ENCODE results near the gene MYH11.
A peak's percentile ranks its signal among the peaks of the same experiment; 100 is the strongest.
"Not testable (repeated sequence)": the region's sequence is repeated elsewhere in the genome, so short reads cannot be mapped to it uniquely, and the experiment has no call there.

Gene MYH11

DNA sequence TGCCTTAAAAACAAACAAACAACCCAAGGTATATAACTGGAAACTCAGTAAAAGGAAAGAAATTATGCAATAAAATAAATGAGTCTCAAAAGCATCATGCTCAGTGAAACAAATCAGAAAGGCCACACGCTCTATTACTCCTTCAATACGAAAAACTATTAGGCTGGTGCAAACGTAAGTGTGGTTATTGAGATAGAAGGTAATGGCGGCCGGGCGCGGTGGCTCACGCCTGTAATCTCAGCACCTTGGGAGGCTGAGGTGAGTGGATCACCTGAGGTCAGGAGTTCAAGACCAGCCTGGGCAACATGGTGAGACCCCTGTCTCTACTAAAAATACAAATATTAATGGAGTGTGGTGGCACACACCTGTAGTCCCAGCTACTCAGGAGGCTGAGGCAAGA is 17.6 kb downstream of the MYH11 start:
- not testable (repeated sequence) for DNase-seq (ENCODE audit: low spot score)

DNA sequence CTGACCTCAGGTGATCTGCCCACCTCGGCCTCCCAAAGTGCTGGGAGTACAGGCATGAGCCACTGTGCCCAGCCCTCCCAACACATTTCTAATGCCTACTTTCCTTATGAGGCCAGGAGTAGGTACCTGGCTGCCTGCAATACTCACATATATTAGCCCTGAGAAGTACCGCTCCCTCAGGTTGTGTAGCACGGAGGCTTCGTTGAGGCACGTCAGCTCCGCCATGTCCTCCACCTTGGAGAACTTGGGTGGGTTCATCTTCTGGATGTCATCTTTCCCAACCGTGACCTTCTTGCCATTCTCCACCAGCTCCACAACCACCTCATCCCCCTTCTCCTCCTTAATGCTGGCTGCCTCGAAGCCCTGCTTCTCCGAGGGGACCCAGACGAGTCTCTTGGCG is 19.1 kb downstream of the MYH11 start:
- DNase-seq (ENCODE audit: low spot score), result no peak

DNA sequence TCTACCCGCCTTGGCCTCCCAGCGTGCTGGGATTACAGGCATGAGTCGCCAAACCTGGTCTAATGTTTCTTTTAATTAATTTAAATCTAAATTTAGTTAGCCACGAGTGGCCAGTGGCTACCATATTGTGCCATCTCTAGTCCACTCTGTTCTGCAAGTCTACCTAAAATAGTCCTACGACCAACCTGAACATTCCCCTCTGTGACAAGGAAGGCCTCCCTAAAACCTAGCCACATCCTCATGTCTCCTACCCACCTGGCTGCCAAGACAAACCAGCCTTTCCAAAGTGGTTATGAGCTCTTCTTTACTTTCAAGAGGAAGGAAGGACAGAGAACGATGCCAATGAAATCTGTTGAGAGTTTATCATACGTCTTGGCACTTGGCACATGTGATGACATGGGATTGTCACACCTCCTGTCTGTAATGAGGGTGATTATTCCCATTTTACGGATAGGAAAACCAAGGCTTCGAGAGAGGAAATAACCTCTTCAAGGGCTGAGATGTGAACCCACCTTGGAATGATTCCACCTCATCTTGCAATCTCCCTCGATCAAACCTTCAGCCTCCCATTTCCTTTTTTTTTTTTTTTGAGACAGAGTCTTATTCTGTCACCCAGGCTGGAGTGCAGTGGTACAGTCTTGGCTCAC is 19.7 kb downstream of the MYH11 start:
- DNase-seq (ENCODE audit: low spot score), result no peak

DNA sequence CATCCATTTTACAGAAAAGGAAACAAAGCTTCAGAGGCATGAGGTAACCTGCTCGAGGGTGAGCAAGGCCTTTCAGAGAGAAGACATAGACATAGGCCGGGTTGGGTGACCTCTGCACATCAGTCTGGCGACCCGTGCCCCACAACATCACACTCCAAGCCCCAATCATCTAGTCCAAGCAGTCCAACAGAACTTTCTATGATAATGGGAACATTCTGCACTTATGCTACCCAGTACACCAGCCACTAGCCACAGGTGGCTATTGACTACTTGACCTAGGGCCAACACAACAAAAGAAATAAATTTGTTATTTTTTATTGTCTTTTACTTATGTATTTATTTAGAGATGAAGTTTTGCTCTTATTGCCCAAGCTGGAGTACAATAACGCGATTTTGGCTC is 20.8 kb downstream of the MYH11 start:
- DNase-seq (ENCODE audit: low spot score), result no peak

DNA sequence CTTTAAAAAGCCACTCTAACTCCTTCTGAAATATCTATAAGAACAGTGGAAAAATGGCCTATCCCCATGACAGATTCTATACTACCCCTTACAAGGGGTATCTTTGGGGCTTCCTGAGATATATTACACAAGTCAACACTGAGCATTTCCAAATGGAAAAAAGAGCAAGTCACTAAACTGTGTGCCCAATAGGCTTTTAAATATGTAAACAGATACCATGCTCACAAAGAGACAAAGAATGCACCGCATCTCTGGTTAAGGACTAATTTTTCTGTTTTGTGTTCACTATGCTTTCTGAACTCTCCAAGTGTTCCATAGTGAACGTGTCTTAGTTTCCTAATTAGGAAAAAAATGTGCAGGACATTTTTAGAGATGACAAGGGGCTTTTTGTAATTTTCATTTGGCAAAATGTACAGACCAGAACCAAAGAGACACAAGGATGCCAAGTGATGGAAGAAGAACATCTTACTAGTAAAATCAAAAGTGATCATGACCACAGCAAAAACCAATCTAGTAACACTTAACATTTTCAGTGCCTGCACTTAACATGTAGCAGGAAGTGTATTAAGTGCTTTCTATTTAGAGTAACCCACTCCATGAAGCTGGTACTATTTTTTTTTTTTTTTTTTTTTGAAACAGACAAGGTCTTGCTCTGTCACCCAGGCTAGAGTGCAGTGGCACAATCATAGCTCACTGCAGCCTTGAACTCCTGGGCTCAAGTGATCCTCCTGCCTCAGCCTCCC is 21.5 kb downstream of the MYH11 start:
- no peak for DNase-seq (ENCODE audit: low spot score)

DNA sequence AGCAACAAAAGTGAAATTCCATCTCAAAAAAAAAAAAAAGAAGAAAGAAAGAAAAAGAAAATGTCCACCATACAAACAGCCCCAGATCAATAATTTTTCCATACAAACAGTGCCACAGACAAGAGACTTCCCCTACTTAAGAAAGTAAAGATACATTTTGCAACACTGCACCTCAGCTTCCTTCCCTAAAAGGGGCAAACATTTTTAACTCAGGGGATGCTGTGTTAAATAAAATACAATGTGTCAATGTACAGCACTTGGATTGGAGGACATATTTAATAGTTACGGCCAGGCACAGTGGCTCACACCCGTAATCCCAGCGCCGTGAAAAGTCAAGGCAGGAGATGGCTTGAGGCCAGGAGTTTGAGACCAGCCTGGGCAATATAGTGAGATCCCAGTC is 22.3 kb downstream of the MYH11 start:
- DNase-seq (ENCODE audit: low spot score), result no peak

DNA sequence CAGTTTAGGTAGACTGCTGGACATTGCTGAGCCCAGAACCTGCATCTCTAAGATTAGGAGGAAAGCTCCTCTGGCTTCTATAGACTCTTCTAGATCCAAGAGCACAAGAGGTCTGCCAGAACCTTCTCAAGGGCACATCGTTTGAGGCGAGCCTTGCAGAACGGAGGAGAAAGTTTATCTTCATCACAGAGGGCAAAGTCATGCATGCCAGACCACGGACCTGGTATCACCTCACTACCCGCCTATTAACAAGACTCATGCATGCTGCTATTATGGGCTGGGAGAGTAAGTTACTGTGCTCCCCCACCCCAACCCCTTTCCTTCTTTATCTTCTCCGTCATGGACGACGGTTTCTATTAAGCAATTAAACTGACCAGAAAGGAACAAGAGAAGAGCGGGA is 23.3 kb downstream of the MYH11 start:
- DNase-seq (ENCODE audit: low spot score), result no peak

DNA sequence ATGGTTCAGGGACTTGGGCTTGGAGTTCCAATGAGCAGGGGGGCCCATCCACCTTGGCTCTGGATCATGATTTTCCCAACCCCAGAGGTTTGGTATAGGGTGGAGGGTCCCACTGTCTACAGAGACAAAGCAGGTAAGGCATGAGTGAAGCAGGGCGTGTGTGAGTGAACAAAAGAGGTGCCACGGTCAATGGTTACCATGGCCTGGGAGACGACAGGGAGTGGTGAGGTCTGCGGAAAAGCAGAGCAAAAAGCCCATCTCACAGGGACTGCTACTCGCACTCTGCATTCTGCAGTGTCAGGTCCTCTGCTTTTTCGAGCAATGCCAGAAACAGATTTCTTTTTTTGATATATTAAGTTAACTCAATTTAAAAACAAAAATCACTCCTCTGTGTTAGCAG is 24.6 kb downstream of the MYH11 start:
- DNase-seq (ENCODE audit: low spot score), result no peak

DNA sequence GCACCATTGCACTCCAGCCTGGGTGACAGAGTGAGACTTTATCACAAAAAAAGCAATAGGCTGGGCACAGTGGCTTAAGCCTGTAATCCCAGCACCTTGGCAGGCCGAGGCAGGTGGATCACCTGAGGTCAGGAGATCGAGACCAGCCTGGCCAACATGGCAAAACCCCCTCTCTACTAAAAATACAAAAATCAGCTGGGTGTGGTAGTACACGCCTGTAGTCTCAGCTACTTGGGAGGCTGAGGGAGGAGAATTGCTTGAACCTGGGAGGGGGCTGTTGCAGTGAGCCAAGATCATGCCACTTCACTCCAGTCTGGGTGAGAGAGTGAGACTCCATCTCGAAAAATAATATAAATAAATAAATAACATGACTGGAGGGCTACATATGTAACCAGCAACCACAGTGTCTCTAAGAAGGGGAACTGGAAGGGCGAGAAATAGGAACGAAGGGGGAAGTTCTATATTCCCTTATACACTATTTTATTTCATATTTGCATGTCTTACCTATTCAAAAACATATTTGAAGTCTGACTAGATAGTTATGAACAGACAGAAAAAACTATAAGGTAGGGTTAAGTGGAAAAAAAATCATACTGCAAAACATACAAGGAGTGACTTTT is 25.9 kb downstream of the MYH11 start:
- no peak for DNase-seq (ENCODE audit: low spot score)

DNA sequence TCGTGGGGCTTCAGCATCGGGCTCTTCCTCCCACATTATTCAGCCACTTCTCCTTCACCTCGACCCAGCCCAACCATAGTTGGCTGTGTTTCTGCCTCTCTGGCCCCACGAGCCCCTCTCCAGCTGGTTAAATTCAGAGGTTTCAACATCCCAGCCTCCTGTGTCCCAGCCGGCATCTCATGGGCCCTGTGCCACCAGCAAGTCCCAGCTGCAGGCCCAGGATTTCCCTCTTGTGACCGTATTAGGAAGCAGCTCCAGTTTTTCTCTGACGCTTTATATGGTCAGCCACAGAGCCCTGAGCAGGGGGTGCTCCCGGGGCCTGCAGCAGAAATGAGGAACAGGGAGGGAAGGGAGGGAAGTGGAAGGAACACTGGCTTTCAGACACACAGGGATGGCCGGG is 27.4 kb downstream of the MYH11 start:
- DNase-seq (ENCODE audit: low spot score), result no peak

DNA sequence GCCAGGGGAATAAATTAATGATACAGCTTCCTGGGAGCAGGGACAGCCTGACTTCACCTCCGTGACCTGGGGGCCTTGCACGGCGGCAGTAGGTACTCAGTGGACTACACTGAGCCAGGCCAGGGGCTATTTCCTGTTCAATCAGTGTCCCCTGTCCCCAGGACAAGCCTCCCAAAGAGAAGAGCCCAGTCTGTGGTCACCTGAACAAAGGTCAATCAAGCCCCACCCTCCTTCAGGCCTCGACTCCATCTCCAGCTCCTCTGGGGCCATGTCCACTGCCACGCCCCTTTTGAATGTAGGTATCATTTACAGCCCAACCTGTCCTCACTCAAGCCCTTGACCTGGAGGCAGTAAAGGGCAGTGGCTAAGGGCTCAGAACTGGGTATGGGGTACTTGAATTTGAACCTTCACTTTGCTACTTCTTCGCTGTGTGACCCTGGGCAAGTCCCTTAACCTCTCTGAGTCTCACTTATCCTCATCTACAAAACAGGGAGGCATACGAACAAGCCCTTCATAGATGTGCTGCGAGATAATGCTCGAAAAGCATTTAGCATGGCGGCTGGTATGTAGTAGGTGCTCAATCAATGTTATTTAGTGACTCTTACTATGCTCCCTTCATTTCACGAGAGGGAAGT is 29.0 kb downstream of the MYH11 start:
- no peak for DNase-seq (ENCODE audit: low spot score)

DNA sequence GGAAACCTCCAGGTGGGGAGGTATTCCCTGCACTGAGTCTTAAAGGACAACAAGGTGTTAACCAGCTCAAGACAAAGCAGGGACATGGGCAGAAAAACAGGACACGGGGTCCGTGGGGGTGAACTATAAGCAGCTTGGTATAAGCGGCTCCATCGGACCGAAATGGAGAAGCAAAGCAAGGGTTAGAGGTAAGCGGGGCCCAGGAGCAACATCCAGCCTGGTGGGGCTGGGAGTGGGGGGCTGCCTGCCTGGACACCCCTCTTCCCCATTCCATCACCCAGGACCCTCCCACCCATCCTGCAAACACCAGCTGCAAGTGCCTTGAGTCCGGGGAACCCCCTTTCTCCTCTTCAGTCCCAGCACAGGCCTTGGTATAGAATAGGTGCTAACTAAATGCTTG is 29.5 kb downstream of the MYH11 start:
- no peak for DNase-seq (ENCODE audit: low spot score)

DNA sequence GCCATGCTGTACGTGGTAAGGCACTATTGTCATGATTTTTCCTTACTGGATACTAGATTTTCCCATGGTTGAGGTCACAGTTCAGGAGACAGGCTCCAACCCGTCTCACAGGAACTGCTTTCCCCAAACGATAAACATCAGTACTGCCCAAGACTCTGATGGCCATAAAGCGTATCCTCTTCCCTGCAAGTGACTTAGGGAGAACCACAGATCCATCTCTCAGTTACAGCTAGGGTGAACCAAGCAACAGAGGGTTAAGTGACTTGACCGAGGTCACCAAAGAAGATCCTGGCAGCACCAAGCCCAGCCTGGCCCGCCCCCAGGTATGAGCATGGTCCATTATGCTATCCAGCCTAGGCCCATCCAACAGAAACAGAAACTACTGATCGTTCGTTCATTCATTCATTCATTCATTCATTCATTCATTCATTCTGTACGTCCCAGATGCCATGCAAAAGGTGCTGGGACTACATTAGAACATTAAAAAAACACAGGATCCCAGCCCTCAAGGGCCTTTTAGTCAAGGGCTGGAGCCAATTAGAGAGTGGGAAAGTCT is 31.0 kb downstream of the MYH11 start:
- no peak for DNase-seq (ENCODE audit: low spot score)

DNA sequence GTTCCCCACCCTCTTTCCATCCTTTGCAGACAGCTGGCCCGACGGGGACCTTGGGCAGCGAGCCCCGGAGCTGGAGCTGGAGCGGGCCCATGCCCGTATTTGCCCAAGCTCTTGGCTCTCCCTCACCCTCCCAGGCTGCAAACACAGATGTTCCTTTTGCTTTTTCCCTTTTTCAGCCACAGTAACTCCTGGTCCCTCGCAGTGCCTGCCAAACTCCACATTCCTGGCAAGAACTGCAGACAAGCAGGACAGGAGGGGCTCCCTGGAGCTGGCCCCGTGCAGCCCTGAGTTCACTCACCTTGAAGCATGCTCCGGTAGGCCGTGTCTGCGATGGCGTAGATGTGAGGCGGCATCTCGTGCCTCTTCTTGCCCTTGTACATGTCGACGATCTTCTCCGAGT is 33.9 kb downstream of the MYH11 start:
- no peak for DNase-seq (ENCODE audit: low spot score)

DNA sequence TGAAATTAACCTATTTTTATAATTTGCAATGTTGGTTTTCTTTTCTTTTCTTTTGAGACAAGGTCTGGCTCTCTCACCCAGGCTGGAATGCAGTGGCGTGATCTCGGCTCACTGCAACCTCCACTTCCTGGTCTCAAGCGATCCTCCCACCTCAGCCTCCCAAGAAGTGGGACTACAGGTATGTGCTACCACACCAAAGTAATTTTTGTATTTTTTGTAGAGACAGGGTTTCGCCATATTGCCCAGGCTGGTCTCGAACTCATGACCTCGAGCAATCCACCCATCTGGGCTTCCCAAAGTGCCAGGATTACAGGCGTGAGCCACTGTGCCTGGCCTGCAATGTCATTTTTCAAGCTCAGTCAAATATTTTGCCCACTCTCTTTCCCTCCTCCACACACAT is 36.0 kb downstream of the MYH11 start:
- DNase-seq (ENCODE audit: low spot score), result no peak

DNA sequence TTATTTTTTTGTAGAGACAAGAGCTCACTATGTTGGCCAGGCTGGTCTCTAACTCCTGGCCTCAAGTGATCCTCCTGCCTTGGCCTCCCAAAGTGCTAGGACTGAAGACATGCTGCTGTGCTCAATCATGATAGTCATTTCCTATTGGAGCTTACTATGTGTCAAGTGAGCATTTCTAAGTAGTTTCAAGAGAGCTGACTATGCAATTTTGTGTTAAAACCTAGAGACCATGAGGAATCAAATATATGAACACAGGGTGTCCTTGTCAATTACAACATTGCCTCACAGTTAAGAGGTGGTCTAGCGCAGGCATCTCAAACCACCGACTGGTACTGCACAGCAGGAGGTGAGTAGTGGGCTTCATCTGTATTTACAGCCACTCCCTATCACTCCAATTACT is 37.8 kb downstream of the MYH11 start:
- DNase-seq (ENCODE audit: low spot score), result no peak

DNA sequence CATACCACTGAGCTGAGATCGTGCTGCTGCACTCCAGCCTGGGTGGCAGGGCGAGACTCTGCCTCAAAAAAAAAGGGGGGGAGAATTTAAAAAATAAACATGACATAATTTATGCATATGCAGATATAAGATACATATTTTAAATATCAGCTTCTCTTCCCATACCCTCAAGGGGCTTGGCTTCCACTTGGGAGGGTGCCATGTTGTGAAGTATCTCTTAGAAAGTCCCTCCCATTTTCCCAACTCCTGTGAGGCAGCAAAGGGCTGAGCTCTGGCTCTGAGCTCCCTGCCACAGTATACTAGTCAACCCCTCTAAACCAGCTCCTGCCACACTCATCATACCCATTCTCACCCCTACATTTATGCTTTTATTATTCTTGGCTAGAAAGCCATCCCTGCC is 39.4 kb downstream of the MYH11 start:
- no peak for DNase-seq (ENCODE audit: low spot score)

DNA sequence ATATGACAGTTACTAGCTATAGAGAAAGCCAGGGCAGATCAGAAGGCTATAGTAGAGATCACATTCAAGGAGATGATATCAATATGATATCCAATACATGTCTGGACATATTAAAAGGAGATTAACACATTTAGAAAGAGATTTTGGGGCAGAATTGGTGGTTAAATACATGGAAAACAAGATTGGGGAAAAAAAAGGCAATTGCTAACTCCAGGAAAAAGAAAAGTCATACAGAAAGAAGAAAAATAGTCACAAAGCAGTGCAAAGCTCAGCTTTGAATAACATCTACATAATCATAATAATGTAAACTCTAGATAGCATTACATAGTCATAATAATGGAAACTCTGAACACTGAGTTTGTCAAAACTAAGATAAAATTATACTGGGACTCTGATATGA is 40.6 kb downstream of the MYH11 start:
- DNase-seq (ENCODE audit: low spot score), result no peak

DNA sequence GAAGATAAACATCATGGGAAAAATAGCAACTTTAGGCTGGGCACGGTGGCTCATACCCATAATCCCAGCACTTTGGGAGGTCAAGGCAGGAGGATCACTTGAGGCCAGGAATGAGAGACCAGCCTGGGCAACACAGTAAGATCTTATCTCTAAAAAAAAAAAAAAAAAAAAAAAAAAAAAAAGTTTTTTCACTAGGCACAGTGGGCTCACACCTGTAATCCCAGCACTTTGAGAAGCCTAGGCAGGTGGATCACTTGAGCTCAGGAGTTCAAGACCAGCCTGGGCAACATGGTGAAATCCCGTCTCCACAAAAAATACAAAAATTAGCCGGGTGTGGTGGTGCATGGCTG is 44.5 kb downstream of the MYH11 start:
- not testable (repeated sequence) for DNase-seq (ENCODE audit: low spot score)

DNA sequence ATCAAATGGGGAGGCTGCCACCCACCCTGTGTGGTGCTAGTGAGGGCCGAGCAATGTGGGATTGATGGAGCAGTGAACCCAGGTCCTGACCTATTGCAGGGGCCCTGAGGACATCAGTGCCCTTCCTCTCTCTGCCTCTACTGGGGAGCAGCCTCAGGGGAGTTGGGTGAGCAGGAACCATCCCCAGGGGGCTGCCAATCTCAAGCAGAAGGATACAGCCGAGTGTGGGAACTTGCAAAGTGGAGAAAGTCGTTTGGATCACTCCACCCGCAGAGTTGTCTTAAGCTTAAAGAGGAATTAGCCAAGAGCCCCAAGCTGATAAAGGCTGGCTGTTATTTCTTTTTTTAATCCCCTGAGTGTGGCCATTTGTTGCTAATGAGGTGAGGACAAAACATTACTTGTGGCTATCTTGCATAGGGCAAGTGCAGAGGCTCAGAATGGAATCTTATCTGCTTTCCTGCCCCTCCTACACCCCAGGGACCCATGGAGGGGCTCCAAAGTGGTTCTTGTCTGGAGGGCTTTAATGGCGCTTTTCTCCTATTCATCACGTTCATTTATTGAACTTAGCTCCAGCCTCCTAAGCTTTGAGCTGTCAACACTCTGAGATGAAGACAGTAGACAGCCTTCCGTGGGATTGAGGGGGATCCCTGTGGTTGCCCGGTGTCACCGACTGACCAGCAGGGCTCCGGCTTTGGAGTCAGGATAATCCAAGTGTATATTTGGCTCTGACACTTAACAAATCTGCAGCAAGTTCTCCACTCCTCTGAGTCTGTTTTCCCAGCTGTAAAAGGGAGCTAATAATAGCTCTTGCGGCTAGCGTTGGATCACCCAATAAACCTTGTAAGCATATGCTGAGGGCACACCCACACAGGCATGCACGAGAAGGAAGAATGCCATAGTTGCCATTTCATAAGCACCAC is 45.1 kb downstream of the MYH11 start:
- DNase-seq (ENCODE audit: low spot score), result peak; percentile 42

DNA sequence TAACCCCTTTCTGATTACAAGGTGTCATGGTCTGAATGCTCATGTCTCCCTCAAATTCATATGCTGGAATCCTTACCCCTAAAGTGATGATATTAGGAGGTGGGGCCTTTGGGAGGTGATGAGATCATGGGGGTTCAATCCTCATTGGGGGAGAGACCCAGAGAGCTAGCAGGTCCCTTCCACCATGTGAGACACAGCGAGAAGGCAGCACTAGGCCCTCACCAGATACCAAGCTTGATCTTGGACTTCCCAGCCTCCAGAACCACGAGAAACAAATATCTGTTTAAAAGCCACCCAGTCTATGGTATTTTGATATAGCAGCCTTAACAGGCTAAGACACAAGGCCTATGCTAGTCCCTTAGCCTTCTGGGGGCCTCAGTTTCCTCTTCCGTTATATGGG is 45.9 kb downstream of the MYH11 start:
- no peak for DNase-seq (ENCODE audit: low spot score)

DNA sequence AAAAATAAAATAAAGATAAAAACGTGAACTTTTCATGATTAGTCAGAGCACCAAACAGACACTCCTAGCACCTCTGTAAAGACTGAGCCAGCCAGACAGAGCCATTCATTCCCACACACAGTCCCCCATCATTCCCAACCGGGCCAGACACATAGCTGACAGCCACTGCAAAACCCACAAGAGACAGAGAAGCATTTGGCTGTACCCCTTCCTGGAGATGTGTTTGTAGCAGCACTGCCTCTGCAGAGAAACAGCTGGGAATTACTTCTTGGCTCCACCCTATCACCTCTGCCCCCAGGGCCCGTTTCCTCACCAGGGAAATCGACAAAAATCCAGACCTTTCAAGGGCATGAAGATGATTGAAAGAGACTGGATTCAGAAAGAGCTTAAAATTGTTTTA is 46.4 kb downstream of the MYH11 start:
- DNase-seq (ENCODE audit: low spot score), result no peak
